Measurements from ENCODE around the gene CAMKV. TPM values are rescaled to one million over a fixed set of nuclear protein-coding genes. Genes with fewer than 3 reads are reported as not detected.
"Not testable (repeated sequence)": the region's sequence is repeated elsewhere in the genome, so short reads cannot be mapped to it uniquely, and the experiment has no call there.

CAMKV gene, protein sequence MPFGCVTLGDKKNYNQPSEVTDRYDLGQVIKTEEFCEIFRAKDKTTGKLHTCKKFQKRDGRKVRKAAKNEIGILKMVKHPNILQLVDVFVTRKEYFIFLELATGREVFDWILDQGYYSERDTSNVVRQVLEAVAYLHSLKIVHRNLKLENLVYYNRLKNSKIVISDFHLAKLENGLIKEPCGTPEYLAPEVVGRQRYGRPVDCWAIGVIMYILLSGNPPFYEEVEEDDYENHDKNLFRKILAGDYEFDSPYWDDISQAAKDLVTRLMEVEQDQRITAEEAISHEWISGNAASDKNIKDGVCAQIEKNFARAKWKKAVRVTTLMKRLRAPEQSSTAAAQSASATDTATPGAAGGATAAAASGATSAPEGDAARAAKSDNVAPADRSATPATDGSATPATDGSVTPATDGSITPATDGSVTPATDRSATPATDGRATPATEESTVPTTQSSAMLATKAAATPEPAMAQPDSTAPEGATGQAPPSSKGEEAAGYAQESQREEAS
- polyA plus RNA-seq (2013, experiment 1 of 2): 10.1 TPM
- polyA plus RNA-seq (2013, experiment 2 of 2): 11.2 TPM

- Histone ChIP-seq H3K36me3 (ENCODE audit: control insufficient read depth, insufficient read depth, low read length) (no peaks in the 10 kb centered on the region), H3K4me2 (ENCODE audit: low read length) (peak within 1 kb of the TSS; percentile 77), H2BK5ac (ENCODE audit: low read length) (no peak within 1 kb of the TSS), H4K5ac (ENCODE audit: low read length) (no peak within 1 kb of the TSS), H2AK5ac (ENCODE audit: low read length) (no peak within 1 kb of the TSS), H2BK120ac (ENCODE audit: low read depth, low read length) (no peak within 1 kb of the TSS), H2BK15ac (replicated peaks; ENCODE audit: low read depth) (no peak within 1 kb of the TSS), H3K27ac (ENCODE audit: low read depth, low read length) (no peak within 1 kb of the TSS), H3K18ac (ENCODE audit: low read length) (no peak within 1 kb of the TSS), H3K4me3 (ENCODE audit: low read length) (no peak within 1 kb of the TSS), H3K9ac (ENCODE audit: low read length) (peak within 1 kb of the TSS; percentile 19), H3K23ac (ENCODE audit: low read length) (no peak within 1 kb of the TSS), H4K8ac (ENCODE audit: low read depth, low read length) (no peak within 1 kb of the TSS), H3K27me3 (ENCODE audit: insufficient read depth, low read length, poor library complexity) (no peaks in the 10 kb centered on the region), H3K79me1 (ENCODE audit: low read length) (no peaks in the 10 kb centered on the region), H3K56ac (ENCODE audit: low read length) (peak within 1 kb of the TSS; percentile 46), H3K4me1 (ENCODE audit: control insufficient read depth, low read depth, low read length) (peaks cover 4% of the 10 kb centered on the region), H3K4ac (ENCODE audit: low read depth, low read length) (no peak within 1 kb of the TSS), H3K79me2 (ENCODE audit: control insufficient read depth, insufficient read depth, low read length) (no peaks in the 10 kb centered on the region)
- peak; percentile 58 for DNase-seq
- WGBS (ENCODE audit: extremely low coverage, insufficient coverage, low lambda C conversion rate): no CpG with 5 or more reads among the region's 59 CpGs
Observed at GRCh38 chr3:49869525-49870126, at the start of gene CAMKV. CAMKV (minus strand) TSS chr3:49869906; CDS start chr3:49862388, 7,518 bp downstream.

GRCh38 chr3:49917806-49918590, 48.3 kb upstream of the CAMKV start:
- H3K9ac ChIP-seq (ENCODE audit: low read length); H3K4me1 ChIP-seq (ENCODE audit: control insufficient read depth, low read depth, low read length); H2BK5ac ChIP-seq (ENCODE audit: low read length); H3K56ac ChIP-seq (ENCODE audit: low read length); H3K4me2 ChIP-seq (ENCODE audit: low read length); H3K18ac ChIP-seq (ENCODE audit: low read length); DNase-seq; H3K36me3 ChIP-seq (ENCODE audit: control insufficient read depth, insufficient read depth, low read length); H3K4me3 ChIP-seq (ENCODE audit: low read length); H3K79me1 ChIP-seq (ENCODE audit: low read length); H4K5ac ChIP-seq (ENCODE audit: low read length); H3K27me3 ChIP-seq (ENCODE audit: insufficient read depth, low read length, poor library complexity); H2BK120ac ChIP-seq (ENCODE audit: low read depth, low read length); H3K79me2 ChIP-seq (ENCODE audit: control insufficient read depth, insufficient read depth, low read length); H2BK15ac ChIP-seq (replicated peaks; ENCODE audit: low read depth); H2AK5ac ChIP-seq (ENCODE audit: low read length); H4K8ac ChIP-seq (ENCODE audit: low read depth, low read length); H3K23ac ChIP-seq (ENCODE audit: low read length); H3K4ac ChIP-seq (ENCODE audit: low read depth, low read length); H3K27ac ChIP-seq (ENCODE audit: low read depth, low read length): not testable (repeated sequence)
- WGBS (ENCODE audit: extremely low coverage, insufficient coverage, low lambda C conversion rate): no CpG with 5 or more reads among the region's 19 CpGs

- Histone ChIP-seq H3K4ac (ENCODE audit: low read depth, low read length) (no peak overlapping the region), H3K9ac (ENCODE audit: low read length) (no peak overlapping the region)
- WGBS (ENCODE audit: extremely low coverage, insufficient coverage, low lambda C conversion rate): no CpG with 5 or more reads among the region's 5 CpGs
Observed at GRCh38 chr3:49916686-49917085, 47.0 kb upstream of the CAMKV start.

GRCh38 chr3:49914906-49915305, 45.2 kb upstream of the CAMKV start:
- WGBS (ENCODE audit: extremely low coverage, insufficient coverage, low lambda C conversion rate): no CpG with 5 or more reads among the region's 2 CpGs

More at GRCh38 chr3:49916686-49917085, 47.0 kb upstream of the CAMKV start:
- no peak for DNase-seq
- no peak overlapping the region for H2BK120ac ChIP-seq (ENCODE audit: low read depth, low read length)
- no peak overlapping the region for H2BK5ac ChIP-seq (ENCODE audit: low read length)
- H2BK15ac ChIP-seq (replicated peaks; ENCODE audit: low read depth): no peak overlapping the region
- no peaks in the 10 kb centered on the region for H3K79me1 ChIP-seq (ENCODE audit: low read length)
- H3K18ac ChIP-seq (ENCODE audit: low read length): no peak overlapping the region
- H4K5ac ChIP-seq (ENCODE audit: low read length): no peak overlapping the region
- H3K4me3 ChIP-seq (ENCODE audit: low read length): no peak overlapping the region
- no peaks in the 10 kb centered on the region for H3K27me3 ChIP-seq (ENCODE audit: insufficient read depth, low read length, poor library complexity)
- H3K4me2 ChIP-seq (ENCODE audit: low read length): no peak overlapping the region
- no peak overlapping the region for H3K23ac ChIP-seq (ENCODE audit: low read length)
- H3K36me3 ChIP-seq (ENCODE audit: control insufficient read depth, insufficient read depth, low read length): no peaks in the 10 kb centered on the region
- H3K56ac ChIP-seq (ENCODE audit: low read length): no peak overlapping the region
- H4K8ac ChIP-seq (ENCODE audit: low read depth, low read length): no peak overlapping the region
- no peak overlapping the region for H2AK5ac ChIP-seq (ENCODE audit: low read length)
- no peaks in the 10 kb centered on the region for H3K79me2 ChIP-seq (ENCODE audit: control insufficient read depth, insufficient read depth, low read length)
- no peak overlapping the region for H3K27ac ChIP-seq (ENCODE audit: low read depth, low read length)
- no peaks in the 10 kb centered on the region for H3K4me1 ChIP-seq (ENCODE audit: control insufficient read depth, low read depth, low read length)

DNA sequence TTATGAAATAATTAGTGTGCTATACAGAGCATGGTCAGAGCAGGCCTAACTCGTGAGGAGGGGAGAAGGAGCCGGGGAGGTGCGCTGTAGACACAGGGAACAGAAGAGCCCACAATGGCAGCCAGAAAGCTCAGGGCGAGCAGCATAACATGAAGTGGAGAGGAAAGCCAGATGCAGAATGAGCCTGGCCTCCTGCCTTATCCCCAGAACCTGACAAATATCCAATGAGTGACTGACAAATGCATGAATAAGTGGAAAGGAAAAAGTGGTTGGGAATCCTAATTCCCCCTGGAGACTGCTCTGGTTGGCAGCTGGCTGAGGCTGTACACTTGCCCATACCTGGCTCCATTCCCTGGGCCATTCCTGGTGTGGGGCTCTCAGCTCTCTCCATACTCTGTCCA, 43.2 kb upstream of the CAMKV start:
- Histone ChIP-seq H3K18ac (ENCODE audit: low read length) (no peak overlapping the region), H3K4me3 (ENCODE audit: low read length) (no peak overlapping the region), H3K27me3 (ENCODE audit: insufficient read depth, low read length, poor library complexity) (no peaks in the 10 kb centered on the region), H3K4ac (ENCODE audit: low read depth, low read length) (no peak overlapping the region), H3K23ac (ENCODE audit: low read length) (no peak overlapping the region), H3K4me1 (ENCODE audit: control insufficient read depth, low read depth, low read length) (peaks cover 7% of the 10 kb centered on the region), H4K5ac (ENCODE audit: low read length) (no peak overlapping the region), H3K79me1 (ENCODE audit: low read length) (no peaks in the 10 kb centered on the region), H2BK15ac (replicated peaks; ENCODE audit: low read depth) (no peak overlapping the region), H2BK120ac (ENCODE audit: low read depth, low read length) (no peak overlapping the region), H3K56ac (ENCODE audit: low read length) (no peak overlapping the region), H4K8ac (ENCODE audit: low read depth, low read length) (no peak overlapping the region), H3K27ac (ENCODE audit: low read depth, low read length) (no peak overlapping the region), H3K4me2 (ENCODE audit: low read length) (no peak overlapping the region), H3K36me3 (ENCODE audit: control insufficient read depth, insufficient read depth, low read length) (no peaks in the 10 kb centered on the region), H2AK5ac (ENCODE audit: low read length) (no peak overlapping the region), H3K79me2 (ENCODE audit: control insufficient read depth, insufficient read depth, low read length) (no peaks in the 10 kb centered on the region), H2BK5ac (ENCODE audit: low read length) (no peak overlapping the region), H3K9ac (ENCODE audit: low read length) (no peak overlapping the region)
- no peak for DNase-seq
- WGBS (ENCODE audit: extremely low coverage, insufficient coverage, low lambda C conversion rate): no CpG with 5 or more reads among the region's 4 CpGs

More at GRCh38 chr3:49914906-49915305, 45.2 kb upstream of the CAMKV start:
- Histone ChIP-seq H3K4ac (ENCODE audit: low read depth, low read length) (no peak overlapping the region), H2BK15ac (replicated peaks; ENCODE audit: low read depth) (no peak overlapping the region), H3K9ac (ENCODE audit: low read length) (no peak overlapping the region), H2BK120ac (ENCODE audit: low read depth, low read length) (no peak overlapping the region), H4K8ac (ENCODE audit: low read depth, low read length) (no peak overlapping the region), H3K4me1 (ENCODE audit: control insufficient read depth, low read depth, low read length) (no peaks in the 10 kb centered on the region), H3K36me3 (ENCODE audit: control insufficient read depth, insufficient read depth, low read length) (no peaks in the 10 kb centered on the region), H3K79me2 (ENCODE audit: control insufficient read depth, insufficient read depth, low read length) (no peaks in the 10 kb centered on the region), H3K18ac (ENCODE audit: low read length) (no peak overlapping the region), H4K5ac (ENCODE audit: low read length) (no peak overlapping the region), H3K56ac (ENCODE audit: low read length) (no peak overlapping the region), H2BK5ac (ENCODE audit: low read length) (no peak overlapping the region), H3K27me3 (ENCODE audit: insufficient read depth, low read length, poor library complexity) (no peaks in the 10 kb centered on the region), H3K79me1 (ENCODE audit: low read length) (no peaks in the 10 kb centered on the region), H3K27ac (ENCODE audit: low read depth, low read length) (no peak overlapping the region), H2AK5ac (ENCODE audit: low read length) (no peak overlapping the region), H3K4me3 (ENCODE audit: low read length) (no peak overlapping the region), H3K23ac (ENCODE audit: low read length) (no peak overlapping the region), H3K4me2 (ENCODE audit: low read length) (no peak overlapping the region)
- DNase-seq: no peak
